Measurements from ENCODE around the gene AGAP2.
"Not testable (repeated sequence)": the region's sequence is repeated elsewhere in the genome, so short reads cannot be mapped to it uniquely, and the experiment has no call there.

The AGAP2 gene

GRCh38 chr12:57738661-57739237, at the start of gene AGAP2:
Gene AGAP2 (minus strand): TSS chr12:57738742. CDS start chr12:57738246, 496 bp downstream.
- peak; percentile 79 for DNase-seq (ENCODE audit: low spot score)

DNA sequence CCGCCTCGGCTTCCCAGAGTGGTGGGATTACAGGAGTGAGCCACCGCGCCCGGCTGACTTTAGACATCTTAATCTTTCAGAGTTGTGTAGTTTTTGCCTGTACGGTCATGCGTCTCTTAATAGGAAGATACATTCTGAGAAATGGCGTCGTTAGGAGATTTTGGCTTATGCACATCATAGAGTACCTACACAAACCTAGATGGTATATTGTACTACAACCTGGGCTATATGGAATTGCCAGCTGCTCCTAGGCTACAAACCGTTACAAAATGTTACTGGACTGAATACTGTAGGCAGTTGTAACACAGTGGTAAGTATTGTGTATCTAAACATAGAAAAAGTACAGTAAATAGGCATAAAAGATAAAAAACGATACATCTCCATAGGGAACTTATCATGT, 45.3 kb upstream of the AGAP2 start:
- no peak for DNase-seq (ENCODE audit: low spot score)

DNA sequence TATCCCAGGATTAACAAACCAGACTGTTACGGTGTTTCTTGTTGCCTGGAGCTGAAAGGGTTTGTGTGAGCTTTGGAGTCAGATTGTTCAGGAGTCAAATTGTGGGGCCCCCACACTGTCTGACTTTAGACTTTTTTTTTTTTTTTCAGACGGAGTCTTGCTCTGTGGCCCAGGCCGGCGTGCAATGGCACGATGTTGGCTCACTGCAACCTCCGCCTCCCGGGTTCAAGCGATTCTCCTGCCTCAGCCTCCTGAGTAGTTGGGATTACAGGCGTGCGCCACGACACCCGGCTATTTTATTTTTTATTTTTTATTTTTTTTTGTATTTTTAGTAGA, 44.9 kb upstream of the AGAP2 start:
- no peak for DNase-seq (ENCODE audit: low spot score)

DNA sequence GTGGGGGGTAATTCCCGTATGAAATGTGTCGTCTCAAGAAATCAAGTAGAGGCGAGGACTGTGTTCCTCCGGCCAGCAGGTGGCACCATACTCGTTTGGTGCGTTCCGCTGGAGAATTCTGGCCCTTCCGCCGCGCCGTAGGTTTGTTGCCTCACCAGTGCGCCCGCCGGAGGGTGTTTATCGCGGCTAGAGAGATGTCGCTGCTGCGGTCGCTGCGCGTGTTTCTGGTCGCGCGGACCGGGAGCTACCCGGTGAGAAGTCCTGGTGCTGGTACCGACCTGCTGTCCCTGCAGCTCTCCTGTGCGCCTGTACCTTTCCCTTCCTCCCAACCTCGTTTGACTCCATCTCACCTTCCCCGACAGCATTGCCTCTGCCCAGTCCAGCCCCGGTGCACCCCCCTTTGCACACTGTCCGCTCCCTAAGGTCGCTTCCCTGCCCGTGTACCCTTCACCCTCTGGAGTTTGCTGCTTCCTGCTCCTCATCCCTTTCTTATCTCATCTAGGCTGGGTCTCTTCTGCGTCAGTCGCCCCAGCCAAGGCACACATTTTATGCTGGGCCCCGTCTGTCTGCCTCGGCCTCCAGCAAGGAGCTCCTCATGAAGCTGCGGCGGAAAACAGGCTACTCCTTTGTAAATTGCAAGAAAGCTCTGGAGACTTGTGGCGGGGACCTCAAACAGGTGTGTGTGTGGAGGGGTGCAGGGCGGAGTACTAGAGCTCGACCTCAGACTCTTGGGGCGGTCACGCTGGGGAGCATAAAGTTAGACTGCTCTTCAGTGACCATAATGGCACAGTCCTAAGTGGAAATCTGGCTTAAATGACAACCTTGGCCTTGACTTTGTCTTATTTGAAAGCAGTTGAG, 44.3 kb upstream of the AGAP2 start, which contains the start of gene TSFM:
Gene TSFM (plus strand): TSS at position 180 of the 858 bp plus-strand sequence. CDS start 15 bp downstream, at position 195.
- peak; percentile 91 for DNase-seq (ENCODE audit: low spot score)

DNA sequence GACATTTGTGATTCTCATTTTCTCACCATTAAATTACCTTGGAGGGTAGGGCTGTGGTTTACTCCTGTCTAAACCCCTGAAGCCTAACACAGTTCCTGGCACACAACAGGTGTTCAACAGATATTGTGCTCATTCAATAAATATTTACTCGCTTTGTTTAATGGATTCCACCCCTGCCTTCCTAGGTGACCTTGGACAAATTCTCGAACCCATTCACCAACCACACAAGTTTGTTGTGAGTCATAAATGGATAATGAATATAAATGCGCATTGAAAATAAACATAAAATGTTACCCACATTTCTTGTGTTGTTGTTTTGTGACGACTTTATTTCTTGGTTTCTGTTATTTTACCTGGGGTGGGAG, 43.7 kb upstream of the AGAP2 start:
- no peak for DNase-seq (ENCODE audit: low spot score)

DNA sequence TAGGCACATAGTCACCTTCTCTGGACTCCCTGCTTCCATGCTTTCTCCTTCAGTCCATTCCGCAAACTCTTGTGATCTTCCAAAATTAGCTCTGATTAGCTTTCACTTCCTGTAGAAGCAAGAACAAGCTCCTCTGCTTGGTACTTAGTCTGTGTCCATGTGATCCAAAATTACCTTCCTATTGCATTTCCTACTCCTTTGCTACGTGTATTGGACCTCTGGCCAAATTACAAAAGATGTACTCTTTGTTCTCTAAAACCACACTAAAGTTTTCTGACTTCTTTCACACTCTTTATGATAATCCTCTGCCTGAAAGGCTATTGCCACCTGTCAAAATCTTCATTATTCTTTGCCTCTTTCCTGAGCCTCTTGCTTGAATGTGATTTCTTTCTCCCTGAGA, 43.3 kb upstream of the AGAP2 start:
- DNase-seq (ENCODE audit: low spot score) = no peak

DNA sequence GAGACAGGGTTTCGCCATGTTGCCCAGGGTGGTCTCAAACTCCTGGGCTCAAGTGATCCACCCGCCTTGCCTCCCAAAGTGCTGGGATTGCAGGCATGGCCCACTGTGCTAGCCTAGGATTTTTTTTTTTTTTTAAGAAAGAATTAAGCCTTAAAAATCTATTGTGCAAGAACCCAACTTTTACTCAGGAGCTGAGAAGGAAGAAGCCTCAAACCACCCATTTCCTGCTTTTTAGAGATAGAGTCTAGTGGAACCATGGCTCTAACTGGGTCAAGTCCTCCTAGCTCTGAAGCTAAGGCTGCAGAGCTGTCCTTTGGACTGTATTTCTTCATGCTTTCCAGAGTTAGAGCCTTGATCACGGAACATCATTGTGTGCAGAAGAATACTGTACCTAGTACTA, 42.7 kb upstream of the AGAP2 start:
- DNase-seq (ENCODE audit: low spot score) = no peak

DNA sequence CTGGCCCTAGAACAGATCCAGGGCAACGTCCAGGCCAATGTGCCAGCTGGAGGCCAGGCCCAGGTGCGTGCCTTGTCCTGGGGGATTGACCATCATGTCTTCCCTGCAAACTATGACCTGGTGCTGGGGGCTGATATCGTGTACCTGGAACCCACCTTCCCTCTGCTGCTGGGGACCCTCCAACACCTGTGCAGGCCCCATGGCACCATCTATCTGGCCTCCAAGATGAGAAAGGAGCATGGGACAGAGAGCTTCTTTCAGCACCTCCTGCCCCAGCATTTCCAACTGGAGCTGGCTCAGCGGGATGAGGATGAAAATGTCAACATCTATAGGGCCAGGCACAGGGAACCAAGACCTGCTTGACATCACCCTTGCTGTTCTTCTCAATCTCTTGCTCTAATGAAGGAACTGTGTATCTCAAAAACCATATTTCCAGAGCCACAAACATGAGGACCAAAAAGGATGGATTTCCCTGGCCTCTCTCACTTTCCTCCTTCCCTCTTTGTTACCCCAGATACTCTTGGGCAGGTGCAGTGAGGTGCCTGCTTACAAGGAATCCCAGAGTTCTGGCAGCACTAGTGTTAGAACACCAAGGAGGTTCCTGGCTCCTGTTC, 41.8 kb upstream of the AGAP2 start:
- no peak for DNase-seq (ENCODE audit: low spot score)

GRCh38 chr12:57779736-57780135, 41.2 kb upstream of the AGAP2 start:
- no peak for DNase-seq (ENCODE audit: low spot score)

DNA sequence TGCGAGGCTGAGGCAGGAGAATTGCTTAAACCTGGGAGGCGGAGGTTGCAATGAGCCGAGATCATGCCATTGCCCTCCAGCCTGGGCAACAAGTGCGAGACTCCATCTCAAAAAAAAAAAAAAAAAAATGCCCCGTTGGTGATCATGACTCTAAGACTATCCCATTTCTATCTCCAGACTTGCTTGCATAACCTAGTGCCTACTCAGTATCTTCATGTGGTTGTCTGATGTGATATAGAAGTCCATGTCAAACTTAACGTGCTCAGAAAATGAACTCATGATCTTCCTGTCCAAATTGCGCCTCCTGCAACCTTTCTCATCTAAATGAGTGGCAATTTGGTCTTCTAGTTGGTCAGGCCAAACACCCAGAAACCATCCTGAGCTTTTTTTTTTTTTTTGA, 39.4 kb upstream of the AGAP2 start:
- no peak for DNase-seq (ENCODE audit: low spot score)

DNA sequence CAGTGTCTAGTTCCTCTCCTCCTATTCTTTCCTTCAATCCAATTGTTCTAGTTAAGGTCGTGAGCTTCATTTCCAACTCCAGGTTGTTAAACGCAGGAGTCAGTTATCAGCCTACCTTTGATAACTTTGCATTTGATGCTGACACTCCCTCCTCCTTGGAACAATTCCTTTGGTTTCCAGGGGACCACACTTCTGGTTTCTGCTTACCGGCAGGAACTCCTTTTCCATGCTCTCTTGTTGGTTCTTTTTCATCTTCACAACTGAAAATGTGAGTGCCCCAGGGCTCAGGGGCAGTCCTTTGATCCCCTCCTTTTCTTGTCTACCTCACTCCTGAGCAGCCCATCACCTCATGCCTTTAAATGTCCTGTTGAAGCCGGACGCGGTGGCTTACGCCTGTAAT, 38.8 kb upstream of the AGAP2 start:
- no peak for DNase-seq (ENCODE audit: low spot score)

DNA sequence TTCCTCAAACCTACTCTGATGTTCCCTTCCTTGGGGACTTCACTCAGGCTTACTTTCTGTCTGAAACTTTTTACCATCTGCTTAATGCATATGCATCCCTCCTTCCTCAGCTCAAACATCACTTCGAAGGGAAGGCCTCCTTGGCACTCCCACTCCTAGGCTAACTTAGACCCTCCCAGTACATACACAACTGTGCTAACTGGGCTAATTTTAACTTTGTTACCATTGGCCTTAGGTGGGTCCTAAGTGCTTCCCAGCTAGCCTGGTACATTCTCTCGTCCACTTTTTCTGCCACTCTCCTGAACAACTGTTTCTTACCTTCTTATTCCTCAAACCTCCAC, 37.7 kb upstream of the AGAP2 start:
- DNase-seq (ENCODE audit: low spot score) = no peak

- no peak for DNase-seq (ENCODE audit: low spot score)
Observed at GRCh38 chr12:57775563-57776246, 37.2 kb upstream of the AGAP2 start.

GRCh38 chr12:57775044-57775443, 36.5 kb upstream of the AGAP2 start:
- no peak for DNase-seq (ENCODE audit: low spot score)

DNA sequence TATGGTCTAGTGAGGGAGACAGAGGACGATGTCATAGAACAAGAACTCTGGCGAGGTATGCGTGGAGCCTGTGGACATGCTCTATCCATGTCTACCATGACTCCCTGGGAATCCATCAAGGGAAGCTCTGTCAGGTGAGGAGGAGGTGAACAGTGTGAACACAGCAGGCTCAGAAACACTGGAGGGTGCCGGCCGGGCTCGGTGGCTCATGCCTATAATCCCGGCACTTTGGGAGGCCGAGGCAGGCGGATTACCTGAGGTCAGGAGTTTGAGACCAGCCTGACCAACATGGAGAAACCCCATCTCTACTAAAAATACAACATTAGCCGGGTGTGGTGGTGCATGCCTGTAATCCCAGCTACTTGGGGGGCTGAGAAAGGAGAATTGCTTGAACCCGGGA, 36.1 kb upstream of the AGAP2 start:
- DNase-seq (ENCODE audit: low spot score) = not testable (repeated sequence)

DNA sequence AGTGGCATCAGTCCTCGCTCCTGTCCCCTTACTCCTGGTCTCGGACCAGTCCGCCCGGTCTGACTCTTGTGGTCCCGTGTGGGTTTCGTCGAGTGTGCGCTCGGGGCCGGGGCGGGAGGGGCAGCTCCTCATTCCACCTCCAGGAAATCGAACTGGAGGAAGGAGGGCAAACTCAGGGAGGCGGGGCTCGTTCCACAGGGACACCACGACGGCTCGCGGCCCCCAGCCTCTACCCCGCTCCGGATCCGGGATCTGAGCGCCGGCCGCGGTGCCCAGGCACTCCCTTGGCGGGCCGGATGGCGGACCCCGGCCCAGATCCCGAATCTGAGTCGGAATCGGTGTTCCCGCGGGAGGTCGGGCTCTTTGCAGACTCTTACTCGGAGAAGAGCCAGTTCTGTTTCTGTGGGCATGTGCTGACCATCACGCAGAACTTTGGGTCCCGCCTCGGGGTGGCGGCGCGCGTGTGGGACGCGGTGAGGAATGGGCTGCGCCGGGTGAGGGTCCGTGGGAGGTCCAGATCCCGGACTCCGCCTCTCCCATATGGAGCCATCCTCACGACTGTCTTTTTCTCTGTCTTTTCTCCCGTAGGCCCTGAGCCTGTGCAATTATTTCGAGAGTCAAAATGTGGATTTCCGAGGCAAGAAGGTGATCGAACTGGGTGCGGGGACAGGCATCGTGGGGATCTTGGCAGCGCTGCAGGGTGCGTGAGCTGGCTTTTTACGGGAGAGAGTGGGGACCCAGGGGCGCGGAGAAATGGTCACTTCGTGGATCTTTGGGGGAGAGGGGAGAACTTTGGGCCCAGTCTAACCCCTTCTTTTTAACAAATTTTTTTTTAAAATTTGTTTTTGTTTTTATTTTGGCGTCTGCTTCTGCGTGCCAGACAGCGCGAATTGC, 34.1 kb upstream of the AGAP2 start, which contains the start of gene EEF1AKMT3:
Gene EEF1AKMT3 (plus strand): TSS at position 186 of the 894 bp plus-strand sequence. CDS start 111 bp downstream, at position 297.
- DNase-seq (ENCODE audit: low spot score) = peak; percentile 76

GRCh38 chr12:57771873-57772428, 33.4 kb upstream of the AGAP2 start, which contains the start of gene METTL1:
Gene METTL1 (minus strand): TSS chr12:57772105. CDS start chr12:57772083, 22 bp downstream.
- DNase-seq (ENCODE audit: low spot score) = peak; percentile 92

- DNase-seq (ENCODE audit: low spot score) = peak; percentile 87
Observed at GRCh38 chr12:57771236-57771872, 32.8 kb upstream of the AGAP2 start.

DNA sequence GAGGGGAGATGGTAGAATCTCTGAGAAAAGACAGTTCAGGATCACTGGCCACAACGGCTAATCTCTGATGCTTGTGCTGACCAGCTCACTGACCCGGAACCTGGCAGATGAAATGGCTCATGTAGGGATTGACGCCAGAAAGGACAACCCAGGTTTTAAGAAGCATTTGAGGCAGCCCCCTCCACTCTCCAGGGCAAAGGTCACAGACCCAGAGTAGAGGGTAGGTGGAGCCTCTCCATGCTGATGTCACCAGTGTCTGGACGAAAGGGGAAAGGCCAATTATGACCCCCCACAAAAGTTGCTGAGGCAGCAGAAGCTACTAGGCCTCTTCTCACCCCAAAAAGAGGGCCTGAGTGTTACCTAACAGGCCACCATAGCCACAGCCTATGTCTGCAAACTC, 32.2 kb upstream of the AGAP2 start:
- DNase-seq (ENCODE audit: low spot score) = no peak

DNA sequence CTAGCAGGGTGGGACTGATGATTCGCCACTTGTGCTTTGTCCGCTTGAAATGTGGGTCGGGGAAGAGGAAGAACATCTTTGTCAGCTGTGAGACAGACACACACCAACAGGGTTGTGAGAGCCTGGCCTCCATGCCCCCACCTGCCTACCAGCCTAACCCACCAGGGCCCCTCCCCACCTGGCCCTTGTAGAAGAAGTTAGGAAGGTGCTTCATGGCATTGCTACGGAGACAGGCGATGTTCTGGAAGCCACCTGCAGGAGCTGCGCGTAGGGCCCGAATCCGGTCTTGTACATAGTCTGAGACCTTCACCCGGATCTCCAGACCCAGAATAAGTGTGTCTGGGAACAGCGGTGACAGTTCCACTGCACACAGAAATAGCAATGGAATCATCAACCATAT, 31.1 kb upstream of the AGAP2 start:
- no peak for DNase-seq (ENCODE audit: low spot score)

DNA sequence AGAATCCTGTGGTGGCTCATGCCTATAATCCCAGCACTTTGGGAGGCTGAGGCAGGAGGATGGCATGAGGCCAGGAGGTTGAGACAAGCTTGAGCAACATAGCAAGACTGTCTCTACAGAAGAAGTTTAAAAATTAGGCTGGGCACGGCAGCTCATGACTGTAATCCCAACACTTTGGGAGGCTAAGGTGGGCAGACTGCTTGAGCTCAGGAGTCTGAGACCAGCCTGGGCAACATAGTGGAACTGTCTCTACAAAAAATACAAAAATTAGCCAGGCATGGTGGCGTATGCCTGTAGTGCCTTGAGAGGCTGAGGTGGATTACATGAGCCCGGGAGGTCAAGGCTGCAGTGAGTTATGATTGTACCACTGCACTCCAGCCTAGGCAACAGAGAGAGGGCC, 29.3 kb upstream of the AGAP2 start:
- no peak for DNase-seq (ENCODE audit: low spot score)
